GM06990 (cell line): Measurements from ENCODE around the gene RNF150.

Experiments used
- DNase-seq: peaks from one replicate; pipeline ENCODE4 v3.0.0-alpha.2; 2011; ENCODE audit not compliant: insufficient read length; ENCODE audit errors: extremely low read depth
- H3K27me3 ChIP-seq: replicated peaks from 2 replicates; pipeline ENCODE4 v1.6.0; 2011; ENCODE audit warnings: low read length; ENCODE audit not compliant: control insufficient read depth, insufficient read depth
- H3K36me3 ChIP-seq: 2 replicates; pipeline ENCODE4 v1.5.1; 2011; ENCODE audit warnings: low read length; ENCODE audit not compliant: control insufficient read depth, insufficient read depth
- H3K4me3 ChIP-seq: replicated peaks from 2 replicates; pipeline ENCODE4 v1.5.1; 2011; ENCODE audit warnings: low read depth, mild to moderate bottlenecking, control low read depth, low read length
- TF ChIP-seq, protein P1 (sequence below): IDR thresholded peaks from 2 replicates; pipeline ENCODE4 v1.5.1; 2011; ENCODE audit warnings: low read length, control low read depth, mild to moderate bottlenecking, inconsistent platforms; ENCODE audit not compliant: insufficient read depth, poor library complexity, severe bottlenecking

The RNF150 gene

DNA sequence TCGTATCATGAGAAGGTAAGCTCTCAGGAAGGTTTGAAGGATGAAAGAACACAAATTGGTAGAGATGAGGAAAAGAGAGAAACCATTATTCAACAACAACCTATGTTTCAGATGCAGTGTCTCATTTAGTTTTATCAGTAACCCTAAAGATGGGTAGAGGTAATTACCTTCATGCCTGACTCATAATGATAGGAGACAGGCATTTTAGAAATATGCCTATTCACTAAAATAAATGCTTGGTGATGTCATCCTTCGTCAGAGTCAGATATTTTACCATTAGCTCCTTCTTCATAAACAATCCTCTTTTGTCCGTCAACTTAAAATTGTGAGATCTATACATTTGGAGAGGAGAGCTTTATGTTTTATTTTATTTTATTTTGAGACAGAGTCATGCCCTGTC, 21.5 kb upstream of the RNF150 start:
- Histone ChIP-seq H3K36me3 (no peaks in the 10 kb centered on the region), H3K27me3 (no peaks in the 10 kb centered on the region), H3K4me3 (no peak overlapping the region)
- DNase-seq: no peak
- TF ChIP-seq, protein P1, sequence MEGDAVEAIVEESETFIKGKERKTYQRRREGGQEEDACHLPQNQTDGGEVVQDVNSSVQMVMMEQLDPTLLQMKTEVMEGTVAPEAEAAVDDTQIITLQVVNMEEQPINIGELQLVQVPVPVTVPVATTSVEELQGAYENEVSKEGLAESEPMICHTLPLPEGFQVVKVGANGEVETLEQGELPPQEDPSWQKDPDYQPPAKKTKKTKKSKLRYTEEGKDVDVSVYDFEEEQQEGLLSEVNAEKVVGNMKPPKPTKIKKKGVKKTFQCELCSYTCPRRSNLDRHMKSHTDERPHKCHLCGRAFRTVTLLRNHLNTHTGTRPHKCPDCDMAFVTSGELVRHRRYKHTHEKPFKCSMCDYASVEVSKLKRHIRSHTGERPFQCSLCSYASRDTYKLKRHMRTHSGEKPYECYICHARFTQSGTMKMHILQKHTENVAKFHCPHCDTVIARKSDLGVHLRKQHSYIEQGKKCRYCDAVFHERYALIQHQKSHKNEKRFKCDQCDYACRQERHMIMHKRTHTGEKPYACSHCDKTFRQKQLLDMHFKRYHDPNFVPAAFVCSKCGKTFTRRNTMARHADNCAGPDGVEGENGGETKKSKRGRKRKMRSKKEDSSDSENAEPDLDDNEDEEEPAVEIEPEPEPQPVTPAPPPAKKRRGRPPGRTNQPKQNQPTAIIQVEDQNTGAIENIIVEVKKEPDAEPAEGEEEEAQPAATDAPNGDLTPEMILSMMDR: no peak

DNA sequence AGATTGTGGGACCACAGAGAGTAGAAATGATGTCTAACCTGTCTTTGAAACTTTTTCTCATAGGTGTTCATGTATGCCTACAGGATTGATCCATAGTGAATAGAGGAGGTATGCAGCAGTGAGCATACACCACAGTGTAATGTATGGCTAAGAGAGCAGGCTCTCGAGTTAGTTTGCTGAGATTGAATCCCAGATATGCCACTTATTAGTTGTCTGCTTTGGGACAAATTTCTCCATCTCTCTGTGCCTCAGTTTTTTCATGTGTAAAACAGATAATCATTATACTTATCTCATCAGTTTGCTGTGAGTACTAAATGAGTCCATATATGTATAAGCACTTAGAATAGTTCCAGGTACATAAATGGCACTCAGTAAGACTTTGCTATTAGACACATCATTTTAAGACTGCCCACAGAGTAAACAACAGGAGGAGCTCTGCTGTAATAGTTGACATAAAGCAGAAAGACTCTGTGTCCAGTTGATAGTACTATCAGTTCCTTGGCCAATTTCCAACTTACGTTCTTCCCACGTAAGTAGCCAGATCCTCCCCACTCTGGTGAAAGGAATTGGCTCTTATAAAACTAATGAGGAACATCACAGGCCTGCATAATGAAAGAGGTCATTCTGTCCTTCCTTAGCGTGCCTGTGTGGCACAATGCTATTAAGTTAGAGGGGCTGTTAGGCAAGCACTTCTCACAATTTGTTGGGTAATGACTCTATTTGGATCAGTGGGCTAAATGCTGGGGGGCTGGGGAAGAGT, 20.7 kb upstream of the RNF150 start:
- no peak overlapping the region for H3K4me3 ChIP-seq
- no peaks in the 10 kb centered on the region for H3K36me3 ChIP-seq
- H3K27me3 ChIP-seq: no peaks in the 10 kb centered on the region
- TF ChIP-seq, protein P1: no peak
- no peak for DNase-seq

DNA sequence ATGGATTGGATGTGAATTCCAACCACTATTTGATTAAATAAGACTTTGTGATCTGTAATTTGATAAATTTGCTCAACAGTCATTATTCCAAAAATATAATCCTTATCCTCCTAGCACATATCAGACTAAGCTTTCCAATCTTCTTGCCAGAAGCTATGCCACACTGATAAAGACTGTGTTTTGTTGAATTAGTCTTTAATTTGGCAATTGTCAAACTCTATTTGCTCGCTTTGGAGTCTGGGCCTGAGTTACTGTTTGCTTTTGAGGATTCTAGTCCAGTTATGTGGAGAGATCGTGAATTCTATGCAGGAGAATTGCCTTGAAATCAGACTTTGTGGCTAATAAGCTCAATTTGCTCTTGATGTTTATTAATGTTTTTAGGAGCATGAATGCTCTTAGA, 10.9 kb upstream of the RNF150 start:
- TF ChIP-seq, protein P1: no peak
- no peaks in the 10 kb centered on the region; the same call in 1 of the 2 replicates for H3K27me3 ChIP-seq
- no peak for DNase-seq
- H3K4me3 ChIP-seq: no peak overlapping the region
- no peaks in the 10 kb centered on the region for H3K36me3 ChIP-seq

DNA sequence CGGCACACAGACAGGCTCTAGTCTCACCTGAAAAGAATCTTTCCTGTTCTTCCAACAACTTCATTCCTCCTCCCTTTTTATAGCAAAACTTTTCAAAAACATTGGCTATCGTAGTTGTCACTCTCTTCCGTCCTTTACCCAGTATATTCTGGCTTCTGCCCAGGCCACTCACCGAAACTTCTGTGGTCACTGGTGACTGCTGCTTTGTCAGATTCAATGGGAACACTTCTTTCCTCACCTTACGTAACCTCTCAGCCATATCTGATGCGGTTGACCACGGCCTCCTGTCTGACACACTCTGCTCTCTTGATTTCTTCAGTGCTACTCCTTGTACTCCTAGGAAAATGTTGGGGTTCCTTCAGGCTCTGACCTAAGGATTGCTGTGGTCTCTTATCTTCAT, 9.2 kb upstream of the RNF150 start:
- Histone ChIP-seq H3K4me3 (no peak overlapping the region), H3K36me3 (no peaks in the 10 kb centered on the region), H3K27me3 (no peaks in the 10 kb centered on the region; the same call in 1 of the 2 replicates)
- no peak for DNase-seq
- TF ChIP-seq, protein P1: no peak

DNA sequence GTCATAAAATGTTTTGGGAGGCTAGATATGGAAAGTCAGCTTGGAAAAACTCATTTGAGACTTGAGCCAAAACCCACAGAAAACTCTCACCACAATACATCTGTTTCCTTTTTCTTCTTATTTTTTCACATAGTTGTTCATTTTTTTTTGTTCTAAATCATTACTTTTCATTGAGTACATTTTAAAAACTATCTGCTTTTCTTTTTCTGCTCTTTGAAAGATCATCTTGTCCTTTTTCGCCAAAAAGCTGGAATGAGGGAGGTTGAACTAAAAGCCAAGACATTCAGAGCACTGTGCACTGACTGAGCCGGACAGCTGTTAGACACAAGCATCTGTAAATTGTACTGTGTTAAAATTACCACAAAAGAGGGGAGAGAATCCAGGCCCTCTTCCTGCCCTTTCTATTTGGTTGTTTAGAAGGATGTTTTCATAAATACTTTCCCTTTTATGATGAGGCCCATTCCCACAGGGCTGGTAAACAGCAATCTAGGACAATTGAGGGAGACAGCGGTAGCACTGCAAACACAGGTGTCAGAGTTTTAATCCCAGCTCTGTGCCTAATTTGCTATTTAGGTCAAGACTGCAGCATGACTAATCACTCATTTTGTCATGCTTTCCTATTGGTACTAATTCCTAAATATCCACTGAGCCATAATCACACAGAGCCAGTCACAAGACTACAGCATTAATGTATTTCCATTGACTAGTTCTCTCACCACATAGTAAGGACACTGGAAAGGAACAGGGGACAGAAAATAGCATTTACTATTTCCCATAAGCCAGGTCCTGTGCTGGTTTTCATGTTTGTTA, 7.3 kb upstream of the RNF150 start:
- H3K27me3 ChIP-seq: no peaks in the 10 kb centered on the region; the same call in 1 of the 2 replicates
- H3K4me3 ChIP-seq: no peak overlapping the region
- no peak for DNase-seq
- no peaks in the 10 kb centered on the region for H3K36me3 ChIP-seq
- TF ChIP-seq, protein P1: no peak
